Measurements from ENCODE around the gene CDV3.
"Not testable (repeated sequence)": the region's sequence is repeated elsewhere in the genome, so short reads cannot be mapped to it uniquely, and the experiment has no call there.

- not testable (repeated sequence) for TF ChIP-seq TCF7L2 (IDR thresholded peaks at IDR 0.05; ENCODE audit: low read depth, low read length); REST (IDR thresholded peaks at IDR 0.05; ENCODE audit: borderline replicate concordance); REST (CRISPR knock-in tag; IDR thresholded peaks at IDR 0.05; ENCODE audit: low read depth); SIRT6 (IDR thresholded peaks at IDR 0.05; ENCODE audit: low read depth, low read length); GTF2E2 (tag; IDR thresholded peaks at IDR 0.05); RCOR1 (IDR thresholded peaks at IDR 0.05; ENCODE audit: borderline replicate concordance in 1 of 2, low read depth in 2 of 2, low read length in 2 of 2); NR3C1 (CRISPR knock-in tag; IDR thresholded peaks at IDR 0.05)
Measured at GRCh38 chr3:133544983-133545382, 28.5 kb upstream of the CDV3 start.
